Measurements from ENCODE around the gene AGAP1.

AGAP1 gene

GRCh38 chr2:235550378-235550760, 56.5 kb downstream of the AGAP1 start:
- no peak for DNase-seq (ENCODE audit: low read depth)

- DNase-seq (ENCODE audit: low read depth), result no peak
Observed at GRCh38 chr2:235550946-235551345, 57.1 kb downstream of the AGAP1 start.

GRCh38 chr2:235551965-235552364, 58.1 kb downstream of the AGAP1 start:
- DNase-seq (ENCODE audit: low read depth), result no peak

GRCh38 chr2:235552671-235553070, 58.8 kb downstream of the AGAP1 start:
- DNase-seq (ENCODE audit: low read depth), result no peak

GRCh38 chr2:235553291-235553690, 59.4 kb downstream of the AGAP1 start:
- DNase-seq (ENCODE audit: low read depth), result no peak

GRCh38 chr2:235553696-235554100, 59.9 kb downstream of the AGAP1 start:
- no peak for DNase-seq (ENCODE audit: low read depth)

- no peak for DNase-seq (ENCODE audit: low read depth)
Observed at GRCh38 chr2:235554385-235554784, 60.5 kb downstream of the AGAP1 start.

GRCh38 chr2:235554936-235555335, 61.1 kb downstream of the AGAP1 start:
- DNase-seq (ENCODE audit: low read depth), result no peak

- no peak for DNase-seq (ENCODE audit: low read depth)
Observed at GRCh38 chr2:235555371-235555770, 61.5 kb downstream of the AGAP1 start.

- DNase-seq (ENCODE audit: low read depth), result no peak
Observed at GRCh38 chr2:235556086-235556485, 62.2 kb downstream of the AGAP1 start.

- no peak for DNase-seq (ENCODE audit: low read depth)
Observed at GRCh38 chr2:235556901-235557300, 63.1 kb downstream of the AGAP1 start.

- DNase-seq (ENCODE audit: low read depth), result no peak
Observed at GRCh38 chr2:235557903-235558302, 64.1 kb downstream of the AGAP1 start.

GRCh38 chr2:235558572-235558971, 64.7 kb downstream of the AGAP1 start:
- DNase-seq (ENCODE audit: low read depth), result no peak

- DNase-seq (ENCODE audit: low read depth), result no peak
Observed at GRCh38 chr2:235560345-235560744, 66.5 kb downstream of the AGAP1 start.

- DNase-seq (ENCODE audit: low read depth), result no peak
Observed at GRCh38 chr2:235561450-235561849, 67.6 kb downstream of the AGAP1 start.

GRCh38 chr2:235562065-235562747, 68.4 kb downstream of the AGAP1 start:
- no peak for DNase-seq (ENCODE audit: low read depth)

- no peak for DNase-seq (ENCODE audit: low read depth)
Observed at GRCh38 chr2:235563056-235563910, 69.4 kb downstream of the AGAP1 start.

- no peak for DNase-seq (ENCODE audit: low read depth)
Observed at GRCh38 chr2:235564066-235564465, 70.2 kb downstream of the AGAP1 start.

GRCh38 chr2:235564884-235565530, 71.2 kb downstream of the AGAP1 start:
- DNase-seq (ENCODE audit: low read depth), result no peak

GRCh38 chr2:235566415-235566814, 72.6 kb downstream of the AGAP1 start:
- DNase-seq (ENCODE audit: low read depth), result no peak

GRCh38 chr2:235566931-235567495, 73.2 kb downstream of the AGAP1 start:
- DNase-seq (ENCODE audit: low read depth), result no peak

GRCh38 chr2:235567842-235568241, 74.0 kb downstream of the AGAP1 start:
- no peak for DNase-seq (ENCODE audit: low read depth)

- no peak for DNase-seq (ENCODE audit: low read depth)
Observed at GRCh38 chr2:235568431-235568830, 74.6 kb downstream of the AGAP1 start.
